ENCODE results near the gene KIF23.

Gene KIF23

DNA sequence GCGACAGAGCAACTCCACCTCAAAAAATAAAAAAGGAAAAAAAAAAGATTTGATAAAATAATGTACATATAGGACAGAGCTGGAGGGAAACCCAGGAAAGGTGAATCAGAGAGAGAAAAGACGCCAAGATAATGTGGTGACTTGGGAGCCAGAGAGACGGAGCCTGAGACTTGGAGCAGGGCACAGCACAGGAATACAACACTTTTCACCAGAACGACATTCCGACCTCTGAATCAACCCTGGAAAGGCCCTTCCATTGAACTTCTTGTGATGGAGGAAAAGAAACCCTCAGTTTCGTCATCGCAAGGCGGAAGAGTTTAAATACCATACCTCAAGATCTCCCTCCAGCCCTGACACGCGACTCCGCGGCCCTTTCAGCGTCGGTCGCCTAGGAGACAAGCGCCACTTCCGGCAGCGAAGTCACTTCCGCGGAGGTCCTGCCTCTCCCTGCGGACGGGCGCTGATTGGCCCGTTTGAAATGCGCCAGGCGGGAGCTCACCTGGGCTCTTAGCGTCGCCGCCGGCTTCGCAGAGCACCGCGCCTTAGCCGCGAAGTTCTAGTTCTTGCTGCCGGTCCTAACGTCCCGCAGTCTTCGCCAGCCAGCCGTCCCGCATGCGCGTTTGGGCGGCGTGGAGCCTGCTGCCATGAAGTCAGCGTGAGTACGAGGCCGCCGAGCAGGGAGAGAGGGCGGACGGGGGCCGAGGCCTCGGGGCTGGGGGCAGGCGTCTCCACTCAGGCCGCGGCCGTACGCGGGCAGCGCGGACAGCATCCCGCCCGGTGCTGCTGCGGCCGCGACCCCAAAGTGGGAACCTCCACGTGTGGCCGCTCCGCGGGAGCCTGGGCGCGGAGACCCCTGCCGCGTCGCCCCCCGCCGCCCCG is at the start of gene KIF23:
Gene KIF23 (plus strand): TSS at position 528 of the 879 bp plus-strand sequence. CDS start 117 bp downstream, at position 645.
- DNase-seq (ENCODE audit: low spot score) = peak; percentile 99
- H3K27ac ChIP-seq (ENCODE audit: poor library complexity, severe bottlenecking) = peak within 1 kb of the TSS; percentile 90
- no peaks in the 10 kb centered on the region for H3K9me3 ChIP-seq (ENCODE audit: severe bottlenecking)
- H3K36me3 ChIP-seq (ENCODE audit: low read depth) = peaks cover 40% of the 10 kb centered on the region
- TF ChIP-seq, protein P1, sequence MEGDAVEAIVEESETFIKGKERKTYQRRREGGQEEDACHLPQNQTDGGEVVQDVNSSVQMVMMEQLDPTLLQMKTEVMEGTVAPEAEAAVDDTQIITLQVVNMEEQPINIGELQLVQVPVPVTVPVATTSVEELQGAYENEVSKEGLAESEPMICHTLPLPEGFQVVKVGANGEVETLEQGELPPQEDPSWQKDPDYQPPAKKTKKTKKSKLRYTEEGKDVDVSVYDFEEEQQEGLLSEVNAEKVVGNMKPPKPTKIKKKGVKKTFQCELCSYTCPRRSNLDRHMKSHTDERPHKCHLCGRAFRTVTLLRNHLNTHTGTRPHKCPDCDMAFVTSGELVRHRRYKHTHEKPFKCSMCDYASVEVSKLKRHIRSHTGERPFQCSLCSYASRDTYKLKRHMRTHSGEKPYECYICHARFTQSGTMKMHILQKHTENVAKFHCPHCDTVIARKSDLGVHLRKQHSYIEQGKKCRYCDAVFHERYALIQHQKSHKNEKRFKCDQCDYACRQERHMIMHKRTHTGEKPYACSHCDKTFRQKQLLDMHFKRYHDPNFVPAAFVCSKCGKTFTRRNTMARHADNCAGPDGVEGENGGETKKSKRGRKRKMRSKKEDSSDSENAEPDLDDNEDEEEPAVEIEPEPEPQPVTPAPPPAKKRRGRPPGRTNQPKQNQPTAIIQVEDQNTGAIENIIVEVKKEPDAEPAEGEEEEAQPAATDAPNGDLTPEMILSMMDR (IDR thresholded peaks at IDR 0.05; ENCODE audit: poor library complexity, severe bottlenecking) = no peak
- H3K4me1 ChIP-seq (ENCODE audit: insufficient read depth, poor library complexity, severe bottlenecking) = peaks cover 13% of the 10 kb centered on the region
- ATAC-seq (ENCODE audit: low read depth) = peak; percentile 87
- peak within 1 kb of the TSS; percentile 86 for H3K4me3 ChIP-seq (ENCODE audit: severe bottlenecking)
- H3K27me3 ChIP-seq (ENCODE audit: insufficient read depth, poor library complexity, severe bottlenecking) = no peaks in the 10 kb centered on the region

DNA sequence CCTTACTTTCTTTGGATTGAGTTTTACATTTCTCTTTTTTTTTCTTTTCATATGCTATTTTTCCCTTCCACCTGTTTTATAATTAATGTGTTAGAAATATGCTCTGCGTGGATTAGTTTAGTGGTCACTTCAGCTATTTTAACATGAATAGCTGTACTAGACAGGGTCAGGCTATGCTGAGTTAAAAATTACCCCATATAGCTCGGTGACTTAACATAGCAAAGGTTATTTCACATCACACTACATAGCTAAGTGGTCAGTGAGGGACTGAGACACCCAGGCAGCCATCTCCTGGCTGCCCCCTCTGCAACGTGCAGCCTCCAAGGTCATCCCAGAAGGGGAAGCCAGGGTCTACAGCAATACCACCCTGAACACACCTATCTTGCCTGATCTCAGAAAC is 46.9 kb upstream of the KIF23 start:
- Histone ChIP-seq H3K9me3 (ENCODE audit: severe bottlenecking) (no peaks in the 10 kb centered on the region), H3K27me3 (ENCODE audit: insufficient read depth, poor library complexity, severe bottlenecking) (no peaks in the 10 kb centered on the region), H3K36me3 (ENCODE audit: low read depth) (no peaks in the 10 kb centered on the region), H3K4me1 (ENCODE audit: insufficient read depth, poor library complexity, severe bottlenecking) (no peaks in the 10 kb centered on the region), H3K4me3 (ENCODE audit: severe bottlenecking) (no peak overlapping the region), H3K27ac (ENCODE audit: poor library complexity, severe bottlenecking) (no peak overlapping the region)
- TF ChIP-seq, protein P1 (IDR thresholded peaks at IDR 0.05; ENCODE audit: poor library complexity, severe bottlenecking) = no peak
- DNase-seq (ENCODE audit: low spot score) = peak; percentile 29
- ATAC-seq (ENCODE audit: low read depth) = no peak

DNA sequence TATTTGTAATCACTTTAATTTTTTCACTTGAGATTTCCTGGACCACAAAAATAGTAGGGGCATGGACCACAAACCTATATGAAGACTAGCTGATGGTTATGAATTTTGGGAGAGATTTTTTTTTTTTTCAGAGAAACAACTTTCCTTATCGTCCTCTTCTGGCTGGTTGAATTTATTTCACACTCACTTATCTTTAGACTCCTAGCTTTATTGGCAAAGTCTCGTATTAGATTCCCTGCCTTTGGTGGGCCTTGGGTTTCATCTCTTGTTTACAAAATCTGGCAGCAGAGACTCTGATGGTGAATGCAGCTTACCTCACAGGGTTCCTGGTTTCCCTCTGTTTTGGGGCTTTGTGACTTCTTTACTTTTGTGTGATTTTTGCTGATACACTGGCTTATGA is 44.5 kb upstream of the KIF23 start:
- DNase-seq (ENCODE audit: low spot score) (no peak), ATAC-seq (ENCODE audit: low read depth) (no peak)
- TF ChIP-seq, protein P1 (IDR thresholded peaks at IDR 0.05; ENCODE audit: poor library complexity, severe bottlenecking) = no peak
- Histone ChIP-seq H3K4me1 (ENCODE audit: insufficient read depth, poor library complexity, severe bottlenecking) (no peaks in the 10 kb centered on the region), H3K36me3 (ENCODE audit: low read depth) (no peaks in the 10 kb centered on the region), H3K9me3 (ENCODE audit: severe bottlenecking) (no peaks in the 10 kb centered on the region), H3K27ac (ENCODE audit: poor library complexity, severe bottlenecking) (no peak overlapping the region), H3K4me3 (ENCODE audit: severe bottlenecking) (no peak overlapping the region), H3K27me3 (ENCODE audit: insufficient read depth, poor library complexity, severe bottlenecking) (no peaks in the 10 kb centered on the region)

DNA sequence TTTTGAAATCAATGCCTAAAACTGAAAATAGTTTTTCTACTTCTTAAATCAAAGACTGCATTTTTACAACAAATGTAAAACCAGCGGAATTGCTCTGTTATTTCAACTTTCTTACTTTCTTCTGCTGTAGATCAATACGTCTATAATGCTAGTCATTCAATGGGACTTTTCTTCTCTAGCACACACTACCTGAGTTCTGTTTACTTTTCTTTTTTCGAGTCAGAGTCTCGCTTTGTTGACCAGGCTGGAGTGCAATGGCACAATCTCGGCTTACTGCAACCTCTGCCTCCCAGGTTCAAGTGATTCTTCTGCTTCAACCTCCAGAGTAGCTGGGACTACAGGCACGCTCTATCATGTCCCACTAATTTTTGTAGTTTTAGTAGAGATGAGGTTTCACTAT is 40.7 kb upstream of the KIF23 start:
- Histone ChIP-seq H3K27ac (ENCODE audit: poor library complexity, severe bottlenecking) (no peak overlapping the region), H3K4me3 (ENCODE audit: severe bottlenecking) (no peak overlapping the region), H3K4me1 (ENCODE audit: insufficient read depth, poor library complexity, severe bottlenecking) (no peaks in the 10 kb centered on the region), H3K9me3 (ENCODE audit: severe bottlenecking) (no peaks in the 10 kb centered on the region), H3K27me3 (ENCODE audit: insufficient read depth, poor library complexity, severe bottlenecking) (no peaks in the 10 kb centered on the region), H3K36me3 (ENCODE audit: low read depth) (no peaks in the 10 kb centered on the region)
- TF ChIP-seq, protein P1 (IDR thresholded peaks at IDR 0.05; ENCODE audit: poor library complexity, severe bottlenecking) = no peak
- ATAC-seq (ENCODE audit: low read depth) (no peak), DNase-seq (ENCODE audit: low spot score) (no peak)

All from RWPE2 (cell line).